Activated naive CD8-positive, alpha-beta T cell treated with anti-CD3 and anti-CD28 coated beads, Interleukin-2, amount 50 U/mL, for 16 hours (primary cell): ENCODE results near the gene NPS.

Source experiments
- DNase-seq: peaks from one replicate; pipeline ENCODE4 v3.0.0-alpha.2; 2020; ENCODE audit warnings: low read depth, low spot score

Gene NPS, protein sequence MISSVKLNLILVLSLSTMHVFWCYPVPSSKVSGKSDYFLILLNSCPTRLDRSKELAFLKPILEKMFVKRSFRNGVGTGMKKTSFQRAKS

DNA sequence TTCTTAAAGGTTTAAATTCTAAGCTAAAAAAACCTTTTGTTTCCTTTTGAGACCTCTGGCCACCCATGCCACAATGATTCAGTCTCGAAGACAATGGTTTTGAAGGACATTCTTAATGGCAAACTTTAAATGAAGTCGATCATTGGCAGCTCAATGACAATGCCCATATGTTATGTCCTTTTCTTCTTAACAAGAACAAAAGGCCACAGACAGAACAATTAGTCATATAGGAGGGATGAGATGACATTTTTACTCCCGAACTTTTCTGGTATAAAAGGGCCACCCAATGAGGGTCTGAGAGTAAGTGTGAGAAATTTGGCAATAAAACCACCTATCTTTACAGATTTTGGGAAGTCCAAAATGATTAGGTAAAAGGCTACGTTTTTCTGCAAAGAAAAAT lies at the start of gene NPS:
Gene NPS (plus strand): TSS at position 301 of the 400 bp plus-strand sequence. CDS start 60 bp downstream, at position 361.
- no peak for DNase-seq

DNA sequence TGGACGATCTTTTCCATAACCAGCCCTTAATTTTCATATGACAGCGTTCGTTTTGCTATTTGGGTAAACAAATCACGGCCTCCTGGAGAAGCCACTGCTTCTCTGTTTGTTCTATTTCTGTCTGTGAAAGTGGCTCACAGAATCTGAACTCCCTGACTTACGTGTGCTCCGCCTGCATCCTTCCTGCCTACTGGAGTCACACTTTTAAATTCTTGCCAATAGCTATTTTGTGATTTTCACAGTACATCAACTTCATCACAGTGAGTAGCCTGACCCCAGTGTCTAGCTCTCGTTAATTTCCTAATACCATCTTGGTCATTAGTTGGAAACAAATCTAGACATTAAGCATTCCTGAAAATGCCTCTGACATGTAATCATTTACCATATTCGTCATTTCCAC lies 49.0 kb upstream of the NPS start:
- DNase-seq = no peak

DNA sequence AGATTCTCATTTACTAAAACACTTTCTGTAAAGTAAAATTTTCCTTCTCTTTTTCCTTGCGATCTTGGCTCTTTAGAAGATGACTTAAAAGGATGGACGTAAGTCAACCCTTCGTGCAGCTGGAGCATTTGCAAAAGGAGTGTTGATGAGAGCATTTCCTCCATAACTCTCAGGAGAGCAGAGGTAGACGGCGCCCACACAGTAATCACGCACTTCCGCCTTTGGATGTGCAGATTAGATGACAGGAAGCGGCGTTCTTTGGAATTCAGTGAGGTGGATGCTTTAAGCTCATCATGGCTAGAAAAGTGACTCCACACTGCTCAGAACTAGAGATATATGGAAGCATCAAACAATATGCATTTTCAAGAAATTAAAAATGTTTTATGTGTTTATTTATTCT lies 43.0 kb upstream of the NPS start:
- DNase-seq = no peak

DNA sequence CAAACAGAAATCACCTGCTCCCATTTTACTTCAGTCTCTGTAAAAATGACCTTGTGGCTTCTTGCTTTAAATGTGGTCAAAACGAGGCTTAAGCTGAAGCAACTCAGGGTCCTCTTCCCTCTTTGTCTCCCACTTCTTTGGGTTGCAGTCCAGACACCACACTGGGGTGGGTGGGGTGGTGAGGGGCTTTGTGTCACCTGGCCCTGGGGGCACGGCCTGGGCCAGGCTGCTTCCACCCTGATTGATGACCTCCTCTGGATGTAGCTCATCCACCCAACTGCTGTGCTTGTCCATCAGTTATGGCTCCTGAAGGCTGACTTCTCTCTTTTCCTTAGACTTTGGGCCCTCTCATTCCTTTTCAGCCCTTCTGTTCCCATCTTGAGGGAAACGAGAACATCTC lies 26.8 kb upstream of the NPS start:
- DNase-seq = no peak

DNA sequence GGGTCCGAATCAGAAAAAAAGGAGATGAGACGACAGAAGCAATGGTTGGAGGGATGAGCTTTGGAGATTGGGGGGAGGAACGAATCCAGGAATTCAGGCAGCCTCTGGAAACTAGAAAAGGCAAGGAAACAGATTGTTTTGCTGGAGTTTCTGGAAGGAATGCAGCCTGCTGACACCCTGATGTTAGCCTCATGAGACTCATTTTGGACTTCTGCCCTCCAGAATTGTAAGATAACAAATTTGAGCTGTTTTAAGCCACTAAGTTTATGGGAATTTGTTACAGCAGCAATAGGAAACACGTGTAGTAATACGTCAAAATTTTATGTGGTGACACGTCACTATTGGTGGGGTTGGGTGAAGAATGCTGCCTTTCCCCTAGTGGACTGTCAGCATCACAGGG lies 25.6 kb upstream of the NPS start:
- no peak for DNase-seq

DNA sequence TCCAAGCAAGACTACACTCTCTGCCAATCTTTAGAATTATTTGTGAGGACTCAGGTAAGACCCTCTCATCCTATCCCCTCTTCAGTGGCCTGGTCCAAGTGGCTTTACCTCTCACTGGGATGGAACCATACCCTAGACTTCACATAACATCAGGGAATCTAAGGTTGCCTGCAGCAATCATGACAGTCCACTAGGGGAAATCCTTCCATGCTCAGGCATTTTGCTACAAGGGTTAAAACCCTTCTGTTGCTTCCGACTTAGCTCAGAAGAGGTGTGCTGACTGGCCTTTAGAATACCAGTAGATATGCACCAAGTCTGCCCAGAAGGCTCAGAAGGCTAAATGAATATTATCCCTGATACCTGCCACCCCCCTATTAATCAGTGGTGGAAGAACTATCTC lies 24.9 kb upstream of the NPS start:
- DNase-seq = no peak

DNA sequence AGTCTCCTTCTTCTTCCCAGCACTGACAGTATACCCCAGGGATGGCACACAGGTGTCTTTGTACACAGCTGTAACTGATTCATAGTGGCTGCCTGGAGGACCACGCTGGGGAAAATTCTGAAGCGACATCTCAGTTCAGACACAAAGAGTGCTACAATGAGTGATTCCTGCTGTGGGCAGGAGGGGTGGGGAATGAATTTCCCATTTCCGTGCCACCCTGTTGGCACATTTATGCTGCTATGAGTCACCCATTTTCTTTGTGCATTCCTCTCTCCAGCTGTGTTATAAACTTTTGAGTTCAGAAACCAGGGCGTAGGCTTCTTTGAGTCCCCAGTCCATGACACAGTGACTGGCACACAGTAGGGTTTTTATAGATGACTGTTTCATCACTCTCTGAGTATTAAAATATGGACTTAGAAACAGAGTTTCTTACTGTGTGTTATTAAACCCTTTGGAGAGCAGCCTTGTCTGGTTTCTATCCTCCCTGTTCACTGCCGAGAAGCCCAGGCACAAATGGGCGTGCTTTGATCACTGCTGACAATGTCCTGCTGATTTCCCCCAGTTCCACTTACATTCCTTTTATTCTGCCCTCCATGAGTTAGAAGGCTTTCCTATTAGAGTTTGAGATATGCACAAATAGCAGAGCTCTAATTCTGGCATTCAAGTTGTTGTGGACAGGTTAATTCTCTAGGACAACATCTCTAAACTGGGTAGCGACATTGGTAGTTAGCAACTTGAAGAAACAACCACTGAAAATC lies 24.0 kb upstream of the NPS start:
- no peak for DNase-seq

DNA sequence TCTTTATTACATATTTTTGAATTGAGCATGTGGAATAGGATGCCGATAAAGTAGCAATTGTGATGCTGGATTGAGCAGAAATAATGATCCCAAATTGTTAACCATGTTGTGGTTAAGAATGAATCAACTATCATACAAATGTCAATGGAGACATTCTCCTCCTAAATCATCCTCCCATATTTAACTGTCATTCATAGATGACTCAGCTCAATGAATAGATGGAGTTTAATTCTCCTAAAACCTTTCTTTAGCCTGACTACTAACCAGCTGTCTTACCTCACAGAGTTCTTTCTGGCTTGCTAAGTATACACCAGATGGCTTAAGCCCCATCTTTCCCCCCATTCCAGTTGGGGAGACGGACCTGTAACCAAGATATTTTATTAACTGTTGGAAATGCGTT lies 23.4 kb upstream of the NPS start:
- no peak for DNase-seq

DNA sequence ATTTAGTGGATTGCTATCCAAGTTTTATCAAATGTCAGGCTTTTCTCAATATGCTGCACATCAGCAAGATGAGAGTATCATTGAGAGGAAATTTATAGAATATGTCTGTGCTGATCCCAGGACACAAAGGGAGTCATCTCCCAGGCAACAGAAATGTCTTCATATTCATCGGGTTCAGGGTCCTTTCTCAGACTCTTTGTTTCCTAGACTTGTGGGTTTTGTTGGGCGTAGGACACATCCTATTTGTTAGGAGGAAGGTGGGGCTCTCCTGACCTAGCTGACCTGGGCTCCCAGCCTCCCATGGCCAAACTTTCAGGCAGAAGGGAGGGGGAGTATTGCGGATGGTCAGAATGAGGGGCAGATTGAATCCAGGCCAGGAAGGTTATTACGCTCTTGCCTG lies 22.9 kb upstream of the NPS start:
- no peak for DNase-seq

DNA sequence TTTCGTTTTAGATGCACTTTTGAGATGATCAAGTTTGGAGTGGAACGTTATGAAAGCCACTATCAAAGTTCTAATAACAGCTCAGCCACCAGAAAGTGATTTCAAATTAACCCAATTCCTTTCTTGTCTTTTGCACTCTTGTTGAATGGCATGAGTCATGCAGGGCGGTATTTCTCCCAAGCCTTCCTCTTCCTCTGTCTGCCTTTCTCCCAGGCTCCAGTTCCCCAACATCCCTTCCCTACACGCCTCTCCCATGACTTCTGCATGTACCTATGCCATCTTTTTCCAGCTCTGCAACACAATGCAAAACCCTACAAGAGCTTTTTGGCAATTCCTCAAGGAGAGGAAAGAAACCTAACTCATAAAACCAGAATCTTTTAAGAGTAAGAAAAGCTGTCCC lies 21.8 kb upstream of the NPS start:
- no peak for DNase-seq

DNA sequence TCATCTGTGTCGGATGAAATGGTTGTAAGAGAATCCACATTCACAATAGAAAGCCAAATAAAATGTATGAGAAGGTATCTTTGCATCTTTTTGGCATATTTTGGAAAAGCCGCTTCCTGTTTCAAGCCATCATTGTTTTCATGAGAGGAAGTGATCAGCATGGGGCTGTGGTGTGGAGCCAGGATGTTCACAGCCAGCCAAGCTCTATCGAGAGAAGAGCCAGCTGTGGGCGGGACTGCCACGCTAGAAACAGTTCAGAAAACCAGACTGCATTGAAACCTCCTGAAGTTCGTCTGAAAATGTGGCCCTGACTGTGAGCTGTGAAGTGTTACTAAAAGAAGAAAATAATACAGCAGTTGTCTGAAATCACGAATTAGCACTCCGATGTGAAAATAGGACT lies 21.2 kb upstream of the NPS start:
- no peak for DNase-seq

DNA sequence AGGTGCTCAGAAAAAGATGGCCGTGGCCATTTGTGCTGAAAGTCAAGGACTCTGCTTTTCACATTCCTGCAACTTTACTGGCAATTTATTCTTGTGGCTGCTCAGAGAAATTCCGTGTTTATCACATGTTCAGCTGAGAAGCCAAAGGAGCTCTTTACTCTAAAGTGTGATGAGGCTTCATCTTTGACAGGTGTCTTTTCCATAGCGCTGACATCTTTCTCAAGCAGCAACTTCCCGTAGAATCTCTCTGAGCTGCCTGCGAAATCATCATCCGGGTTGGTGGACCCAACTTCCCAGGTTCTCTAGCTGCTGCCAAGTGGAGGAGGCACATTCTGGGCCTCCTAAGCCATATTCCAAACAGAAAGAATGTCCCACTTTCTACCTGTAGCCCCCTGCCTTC lies 16.9 kb upstream of the NPS start:
- no peak for DNase-seq

DNA sequence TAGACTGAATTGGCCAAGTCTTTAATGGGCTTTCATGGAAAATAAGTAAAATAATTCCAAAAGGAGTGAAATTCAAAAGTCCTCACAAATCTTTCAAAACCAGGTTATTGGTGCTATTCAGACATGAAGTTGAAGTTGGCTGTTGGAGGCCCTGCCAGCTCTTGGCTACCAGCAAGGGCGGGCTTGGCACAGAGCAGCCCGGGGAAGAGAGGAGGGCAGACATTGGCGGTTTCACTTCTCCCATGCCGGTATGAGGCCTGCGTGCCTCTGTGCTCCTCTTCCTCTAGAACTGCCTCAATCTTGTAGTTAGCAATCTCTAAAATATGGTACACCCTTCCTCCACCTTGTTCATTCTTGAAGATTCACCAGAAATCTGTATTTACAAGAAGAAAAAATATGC lies 16.4 kb upstream of the NPS start:
- no peak for DNase-seq

DNA sequence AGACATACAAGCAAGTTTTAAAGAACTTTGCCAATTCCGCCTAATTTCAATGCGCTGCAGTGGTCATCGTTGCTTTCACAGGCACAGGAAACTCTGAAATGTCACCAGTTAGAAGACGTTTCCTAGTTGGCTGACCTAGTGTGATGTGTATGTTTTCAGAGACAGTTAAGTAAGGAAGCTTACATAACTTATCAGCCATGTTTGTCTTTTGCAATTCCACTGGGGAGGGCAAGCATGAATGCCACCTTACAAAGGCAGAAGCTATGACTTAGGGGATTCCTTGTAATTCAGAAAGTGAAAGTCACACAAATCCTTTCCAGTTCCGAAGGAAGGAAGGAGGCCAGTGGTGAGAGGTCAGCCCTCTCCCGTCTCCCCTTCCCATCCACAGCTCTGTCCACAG lies 15.0 kb upstream of the NPS start:
- no peak for DNase-seq

DNA sequence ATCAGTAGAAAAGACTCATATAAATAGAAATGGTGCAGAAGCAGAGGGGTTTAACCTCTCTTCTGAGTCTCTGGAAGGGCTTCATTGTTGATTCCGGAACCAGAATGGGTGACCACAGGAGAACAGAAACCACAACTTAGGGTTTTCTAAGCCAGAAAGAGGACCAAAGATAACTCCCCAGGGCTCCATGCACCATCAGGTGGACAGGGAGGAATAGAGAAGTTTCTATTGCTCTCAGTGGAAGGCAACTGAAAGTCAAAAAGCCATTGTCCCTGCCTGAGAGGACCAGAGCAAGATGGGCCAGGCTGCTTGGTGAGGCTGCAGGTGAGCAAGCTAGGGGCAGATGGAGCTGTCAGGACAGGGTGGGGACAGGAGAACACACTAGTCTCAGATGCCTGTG lies 14.6 kb upstream of the NPS start:
- DNase-seq = no peak

DNA sequence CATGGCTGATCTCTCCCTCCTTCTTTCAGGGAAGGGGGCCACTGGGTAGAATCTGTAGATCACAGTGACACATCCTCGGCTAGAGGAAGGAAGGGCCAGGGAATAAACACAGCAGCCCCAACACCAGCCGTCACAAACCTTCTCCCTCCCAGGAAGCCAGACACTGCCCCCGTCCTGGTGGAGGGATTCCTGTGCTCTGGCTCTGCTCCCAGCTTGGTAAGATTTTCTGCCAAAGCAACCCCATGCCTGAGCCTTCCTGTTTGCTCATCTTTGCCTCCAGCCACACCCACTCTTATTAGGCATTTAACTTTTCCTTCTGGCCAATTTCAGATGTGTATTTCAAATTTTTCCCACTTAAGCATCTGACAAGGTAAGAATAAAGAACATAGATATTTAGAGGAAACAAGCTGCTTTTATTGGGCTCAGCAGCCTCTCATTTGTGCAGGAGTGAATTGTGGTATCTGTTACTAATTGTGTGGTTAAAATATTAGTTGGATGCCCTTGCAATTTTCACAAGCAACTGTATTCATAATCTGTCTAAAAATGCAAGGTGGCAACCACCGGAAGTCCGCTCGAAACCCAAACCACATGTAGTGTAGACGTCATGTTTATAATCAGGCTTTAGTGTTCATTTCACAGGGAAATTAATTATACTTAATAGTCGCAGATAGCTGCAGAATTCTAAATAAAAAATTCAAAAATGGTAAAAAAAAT lies 13.2 kb upstream of the NPS start:
- no peak for DNase-seq

DNA sequence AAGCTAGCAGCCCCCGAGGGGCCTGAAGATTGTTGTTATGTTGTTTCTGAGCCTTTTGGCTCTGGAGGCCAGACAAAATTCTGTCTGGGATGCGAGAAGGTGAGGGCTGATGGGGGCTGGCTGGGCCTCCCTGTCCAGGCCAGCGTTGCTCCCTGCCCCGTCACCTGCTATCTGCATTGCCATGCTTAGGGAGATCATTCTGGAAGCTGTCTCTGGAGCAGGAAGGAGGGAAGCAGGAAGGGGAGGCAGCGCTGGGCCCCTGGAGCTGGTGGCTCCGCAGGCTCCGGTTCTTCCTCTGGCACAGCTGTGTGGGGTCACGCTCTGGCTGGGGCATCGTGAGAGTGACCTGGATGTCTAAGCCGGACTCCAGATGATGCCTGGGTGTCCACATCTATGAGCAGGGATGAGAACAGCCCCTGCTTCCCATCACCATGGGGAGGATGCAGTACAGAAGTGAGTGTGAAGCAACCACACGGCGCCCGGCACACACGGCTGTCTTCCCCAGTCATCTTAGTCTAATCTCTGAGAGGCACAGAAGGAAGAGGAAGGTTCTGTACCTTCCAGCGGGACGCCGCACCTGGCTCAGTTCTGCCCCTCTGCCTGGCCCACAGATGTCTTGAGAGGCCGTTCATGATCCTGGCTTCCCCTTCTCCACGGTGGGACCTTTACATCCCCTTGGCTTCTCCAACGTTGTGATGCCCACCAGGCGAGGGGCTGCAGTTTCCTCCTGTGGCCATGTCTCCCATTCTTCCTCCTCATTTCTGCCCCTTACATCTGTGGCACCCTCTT lies 11.9 kb upstream of the NPS start:
- DNase-seq = no peak

DNA sequence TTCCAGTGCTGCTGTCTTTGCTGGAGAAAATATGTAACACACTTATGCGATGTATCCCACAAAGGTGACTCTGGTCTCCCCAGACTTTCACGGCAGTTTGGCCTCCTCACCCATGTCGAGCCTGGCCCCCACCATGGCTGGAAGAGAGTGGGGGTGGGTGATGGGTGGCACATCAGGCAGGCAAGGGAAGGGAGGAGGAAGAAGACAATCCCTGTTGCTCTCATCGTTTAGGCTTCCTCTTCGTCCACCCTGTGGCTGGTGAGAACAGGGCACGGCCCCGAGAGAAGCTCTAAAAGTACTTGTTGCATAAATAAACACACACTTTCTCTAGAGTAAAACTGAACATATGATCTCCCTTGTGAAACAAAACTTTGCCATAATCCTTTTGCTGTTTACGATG lies 11.2 kb upstream of the NPS start:
- no peak for DNase-seq

DNA sequence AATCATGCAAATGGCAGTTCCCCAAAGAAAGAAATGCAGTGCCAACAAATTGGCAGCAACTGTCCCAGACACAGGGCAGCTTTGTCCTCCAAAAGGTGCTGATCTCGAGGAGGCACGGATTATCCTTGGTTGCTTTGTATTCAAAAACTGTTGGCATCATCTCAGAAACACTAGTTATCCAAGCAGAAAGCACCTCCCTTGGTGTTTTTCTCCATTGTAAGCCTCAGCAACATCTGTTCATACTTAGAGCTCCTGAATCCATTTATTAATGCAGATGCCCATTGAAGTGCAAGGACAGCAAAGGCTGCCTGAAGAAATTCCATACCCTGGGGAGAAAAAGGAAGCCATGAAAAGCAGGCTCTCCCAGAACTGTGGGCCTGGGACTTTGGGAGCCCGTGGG lies 1.1 kb upstream of the NPS start:
- no peak for DNase-seq

DNA sequence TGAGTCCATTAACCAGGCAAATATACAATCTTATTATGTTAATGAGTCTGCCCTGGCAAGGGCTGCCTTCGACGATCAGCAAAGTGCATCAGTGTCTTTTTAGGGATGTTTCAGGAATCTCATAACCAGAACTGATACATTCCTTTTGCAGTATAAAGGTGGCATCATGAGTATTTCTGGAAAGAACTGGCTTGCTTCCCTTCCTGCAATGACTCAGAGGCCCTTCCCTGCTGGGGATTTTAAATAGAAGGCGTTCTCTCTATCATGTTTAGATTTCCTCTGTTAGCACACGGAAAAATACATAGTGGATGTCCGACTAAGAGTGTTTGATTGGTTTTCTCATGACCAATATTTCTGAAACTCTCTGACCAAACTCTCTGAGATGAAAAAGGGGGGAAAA lies 1.8 kb downstream of the NPS start:
- no peak for DNase-seq

DNA sequence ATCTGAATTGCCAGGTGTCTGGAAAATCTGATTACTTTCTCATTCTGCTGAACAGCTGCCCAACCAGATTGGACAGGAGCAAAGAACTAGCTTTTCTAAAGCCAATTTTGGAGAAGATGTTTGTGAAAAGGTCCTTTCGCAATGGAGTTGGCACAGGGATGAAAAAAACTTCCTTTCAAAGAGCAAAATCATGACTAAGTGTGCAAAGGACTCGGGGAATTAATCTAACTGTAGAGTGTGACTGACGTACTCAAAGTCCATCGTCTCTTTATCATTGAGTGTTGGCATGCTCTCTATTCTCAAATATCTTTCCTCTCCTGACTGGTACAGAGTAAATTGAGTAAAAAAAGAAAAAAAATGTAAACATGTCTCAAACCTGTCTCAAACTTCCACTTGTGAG lies 3.3 kb downstream of the NPS start:
- no peak for DNase-seq

DNA sequence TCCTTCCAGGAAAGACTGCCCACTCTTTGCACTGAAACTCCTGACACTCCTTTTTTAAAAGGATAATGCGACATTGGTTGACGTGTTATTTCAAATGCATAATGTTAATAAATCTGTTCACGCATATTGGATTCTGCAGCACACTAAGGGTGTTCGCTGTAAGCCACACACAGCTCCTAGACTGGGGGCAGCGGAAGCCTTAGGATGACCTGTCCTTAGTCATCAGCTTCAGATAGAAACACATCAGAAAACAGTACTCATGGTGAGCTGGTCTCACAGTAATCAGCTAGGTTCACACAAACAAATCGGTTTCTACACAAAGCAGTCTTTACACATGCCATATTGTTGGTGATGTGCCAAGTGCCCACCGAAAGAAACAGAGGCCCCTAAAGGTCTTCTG lies 4.3 kb downstream of the NPS start:
- DNase-seq = no peak

DNA sequence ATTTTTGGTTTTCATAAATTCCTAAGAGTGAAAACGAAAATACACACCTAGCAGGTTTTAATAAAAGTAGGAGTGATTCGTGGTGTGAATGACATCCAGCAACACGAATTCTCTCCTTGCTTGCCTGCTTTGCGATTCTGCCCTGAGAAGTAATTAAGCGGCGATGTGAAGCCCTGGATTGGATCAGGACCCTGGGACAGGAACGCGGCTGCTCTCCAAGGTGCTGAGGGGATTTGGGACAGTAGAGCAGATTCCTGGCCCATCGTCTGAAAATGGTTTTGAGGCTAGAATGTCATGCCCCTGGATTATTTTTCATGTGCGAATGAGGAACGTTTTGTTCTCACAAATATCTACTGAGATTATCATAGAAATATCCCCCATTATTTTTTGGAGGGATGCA lies 7.8 kb downstream of the NPS start:
- DNase-seq = no peak
